Measurements from ENCODE around the gene KCNH2.

KCNH2 gene

GRCh38 chr7:151009327-151010036 is 31.4 kb upstream of the KCNH2 start:
- no peak overlapping the region for H3K27ac ChIP-seq (ENCODE audit: extremely low read depth, low read depth, low read length)
- no peaks in the 10 kb centered on the region for H3K36me3 ChIP-seq (ENCODE audit: control insufficient read depth in 2 of 2, insufficient read depth in 1 of 2, low read length in 2 of 2)
- H3K4me1 ChIP-seq (ENCODE audit: control insufficient read depth, insufficient read depth, low read length), result no peaks in the 10 kb centered on the region
- ChIA-PET POLR2A (interaction anchor here (0.6 kb wide), 1 partner anchor 218 kb away, joined by 4 read pairs; no protein-coding TSS in a partner anchor), CTCF (interaction anchor here (0.5 to 2.8 kb wide), 8 partner anchors 9 to 161 kb away, joined by 3 to 26 read pairs (median 5); no protein-coding TSS in a partner anchor)
- peak; percentile 49 for TF ChIP-seq GLIS1 (tag by site-specific recombination; IDR thresholded peaks at IDR 0.05)
- no peak for TF ChIP-seq ZNF692 (tag by site-specific recombination; IDR thresholded peaks at IDR 0.05)
- H3K4me3 ChIP-seq (ENCODE audit: low read depth, low read length), result no peak overlapping the region
- no peaks in the 10 kb centered on the region for H3K9me3 ChIP-seq (ENCODE audit: control insufficient read depth, insufficient read depth, low read depth, low read length)

GRCh38 chr7:151008511-151009323 is 30.6 kb upstream of the KCNH2 start:
- no peaks in the 10 kb centered on the region for H3K4me1 ChIP-seq (ENCODE audit: control insufficient read depth, insufficient read depth, low read length)
- H3K9me3 ChIP-seq (ENCODE audit: control insufficient read depth, insufficient read depth, low read depth, low read length), result no peaks in the 10 kb centered on the region
- ChIA-PET CTCF (interaction anchor here (0.5 to 2.8 kb wide), 4 partner anchors 10 to 120 kb away, joined by 3 to 26 read pairs (median 9); no protein-coding TSS in a partner anchor), POLR2A (no interaction called here)
- H3K36me3 ChIP-seq (ENCODE audit: control insufficient read depth in 2 of 2, insufficient read depth in 1 of 2, low read length in 2 of 2), result no peaks in the 10 kb centered on the region
- TF ChIP-seq, protein P1, sequence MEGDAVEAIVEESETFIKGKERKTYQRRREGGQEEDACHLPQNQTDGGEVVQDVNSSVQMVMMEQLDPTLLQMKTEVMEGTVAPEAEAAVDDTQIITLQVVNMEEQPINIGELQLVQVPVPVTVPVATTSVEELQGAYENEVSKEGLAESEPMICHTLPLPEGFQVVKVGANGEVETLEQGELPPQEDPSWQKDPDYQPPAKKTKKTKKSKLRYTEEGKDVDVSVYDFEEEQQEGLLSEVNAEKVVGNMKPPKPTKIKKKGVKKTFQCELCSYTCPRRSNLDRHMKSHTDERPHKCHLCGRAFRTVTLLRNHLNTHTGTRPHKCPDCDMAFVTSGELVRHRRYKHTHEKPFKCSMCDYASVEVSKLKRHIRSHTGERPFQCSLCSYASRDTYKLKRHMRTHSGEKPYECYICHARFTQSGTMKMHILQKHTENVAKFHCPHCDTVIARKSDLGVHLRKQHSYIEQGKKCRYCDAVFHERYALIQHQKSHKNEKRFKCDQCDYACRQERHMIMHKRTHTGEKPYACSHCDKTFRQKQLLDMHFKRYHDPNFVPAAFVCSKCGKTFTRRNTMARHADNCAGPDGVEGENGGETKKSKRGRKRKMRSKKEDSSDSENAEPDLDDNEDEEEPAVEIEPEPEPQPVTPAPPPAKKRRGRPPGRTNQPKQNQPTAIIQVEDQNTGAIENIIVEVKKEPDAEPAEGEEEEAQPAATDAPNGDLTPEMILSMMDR (tag by site-specific recombination; IDR thresholded peaks at IDR 0.05), result peak; percentile 53; the same call in 1 of the 2 replicates
- no peak for TF ChIP-seq ZNF248 (tag by site-specific recombination; IDR thresholded peaks at IDR 0.05)
- peak; percentile 89 for TF ChIP-seq ZNF664 (tag by site-specific recombination; IDR thresholded peaks at IDR 0.05)
- TF ChIP-seq ZNF747 (tag by site-specific recombination; IDR thresholded peaks at IDR 0.05), result no peak
- H3K4me3 ChIP-seq (ENCODE audit: low read depth, low read length), result no peak overlapping the region
- H3K27ac ChIP-seq (ENCODE audit: extremely low read depth, low read depth, low read length), result no peak overlapping the region

GRCh38 chr7:151008143-151008510 is 30.0 kb upstream of the KCNH2 start:
- H3K4me3 ChIP-seq (ENCODE audit: low read depth, low read length), result no peak overlapping the region
- 0 out of 2 replicates have a peak, but pooled peaks have one; percentile 5 for TF ChIP-seq SP2 (tag by site-specific recombination; IDR thresholded peaks at IDR 0.05)
- TF ChIP-seq TCF7L2 (IDR thresholded peaks at IDR 0.05; ENCODE audit: borderline replicate concordance, low read depth, low read length), result no peak
- no peak for TF ChIP-seq SALL2 (tag by site-specific recombination; IDR thresholded peaks at IDR 0.05; ENCODE audit: borderline replicate concordance)
- no peak for TF ChIP-seq ZFP3 (tag by site-specific recombination; IDR thresholded peaks at IDR 0.05; ENCODE audit: low read depth)
- no peaks in the 10 kb centered on the region for H3K9me3 ChIP-seq (ENCODE audit: control insufficient read depth, insufficient read depth, low read depth, low read length)
- no peak overlapping the region for H3K27ac ChIP-seq (ENCODE audit: extremely low read depth, low read depth, low read length)
- CTCF ChIA-PET, result interaction anchor here (0.7 to 2.8 kb wide), 4 partner anchors 11 to 163 kb away, joined by 3 to 26 read pairs (median 9); no protein-coding TSS in a partner anchor
- H3K4me1 ChIP-seq (ENCODE audit: control insufficient read depth, insufficient read depth, low read length), result no peaks in the 10 kb centered on the region
- POLR2A ChIA-PET, result no interaction called here
- H3K36me3 ChIP-seq (ENCODE audit: control insufficient read depth in 2 of 2, insufficient read depth in 1 of 2, low read length in 2 of 2), result no peaks in the 10 kb centered on the region

GRCh38 chr7:151007469-151007898 is 29.4 kb upstream of the KCNH2 start:
- Histone ChIP-seq H3K36me3 (ENCODE audit: control insufficient read depth in 2 of 2, insufficient read depth in 1 of 2, low read length in 2 of 2) (no peaks in the 10 kb centered on the region), H3K4me3 (ENCODE audit: low read depth, low read length) (no peak overlapping the region), H3K4me1 (ENCODE audit: control insufficient read depth, insufficient read depth, low read length) (no peaks in the 10 kb centered on the region), H3K9me3 (ENCODE audit: control insufficient read depth, insufficient read depth, low read depth, low read length) (no peaks in the 10 kb centered on the region), H3K27ac (ENCODE audit: extremely low read depth, low read depth, low read length) (no peak overlapping the region)
- CTCF ChIA-PET, result interaction anchor here (0.6 to 2.6 kb wide), 5 partner anchors 11 to 164 kb away, joined by 3 to 12 read pairs (median 3); no protein-coding TSS in a partner anchor
- POLR2A ChIA-PET, result no interaction called here
- TF ChIP-seq ZNF138 (tag by site-specific recombination; IDR thresholded peaks at IDR 0.05; ENCODE audit: borderline replicate concordance) (no peak), ZNF623 (tag by site-specific recombination; IDR thresholded peaks at IDR 0.05) (no peak), ZIC2 (tag by site-specific recombination; IDR thresholded peaks at IDR 0.05) (peak; percentile 54), ZNF768 (tag by site-specific recombination; IDR thresholded peaks at IDR 0.05) (no peak), ZNF514 (tag by site-specific recombination; IDR thresholded peaks at IDR 0.05) (no peak), HOXD13 (CRISPR knock-in tag; IDR thresholded peaks at IDR 0.05; ENCODE audit: borderline replicate concordance) (no peak), ZNF837 (tag by site-specific recombination; IDR thresholded peaks at IDR 0.05) (no peak)

Measured in HEK293 (cell line).